ENCODE data around the gene ISG20.

The ISG20 gene

GRCh38 chr15:88704791-88705768 is 66.3 kb downstream of the ISG20 start:
- Histone ChIP-seq H3K9me2 (replicated peaks; ENCODE audit: control insufficient read depth, low read length) (no peaks in the 10 kb centered on the region), H3K4me1 (ENCODE audit: control insufficient read depth, low read length) (no peaks in the 10 kb centered on the region), H4K20me1 (ENCODE audit: control insufficient read depth, insufficient read depth, low read depth, low read length) (no peaks in the 10 kb centered on the region), H3F3A (ENCODE audit: control insufficient read depth, insufficient read depth) (no peaks in the 10 kb centered on the region), H3K9me3 (ENCODE audit: control insufficient read depth, insufficient read depth, low read length) (no peaks in the 10 kb centered on the region), H3K4me2 (ENCODE audit: low read length) (no peak overlapping the region), H3K27me3 (ENCODE audit: control insufficient read depth, low read length) (peaks cover 29% of the 10 kb centered on the region), H3K27ac (ENCODE audit: low read depth, low read length) (no peak overlapping the region), H3K36me3 (ENCODE audit: control insufficient read depth, low read length) (no peaks in the 10 kb centered on the region), H3K79me2 (ENCODE audit: control insufficient read depth, low read length) (no peaks in the 10 kb centered on the region), H3K4me3 (ENCODE audit: low read length) (no peak overlapping the region)
- no peak for TF ChIP-seq EZH2phosphoT487 (IDR thresholded peaks at IDR 0.05; ENCODE audit: borderline replicate concordance, low read length)
- TF ChIP-seq CTCF (IDR thresholded peaks at IDR 0.05; ENCODE audit: low read depth, low read length, poor library complexity, severe bottlenecking): no peak

- H3K4me2 ChIP-seq (ENCODE audit: low read length): no peak overlapping the region
- H3K36me3 ChIP-seq (ENCODE audit: control insufficient read depth, low read length): no peaks in the 10 kb centered on the region
- H3K9me2 ChIP-seq (replicated peaks; ENCODE audit: control insufficient read depth, low read length): no peaks in the 10 kb centered on the region
- no peaks in the 10 kb centered on the region for H4K20me1 ChIP-seq (ENCODE audit: control insufficient read depth, insufficient read depth, low read depth, low read length)
- no peaks in the 10 kb centered on the region for H3K4me1 ChIP-seq (ENCODE audit: control insufficient read depth, low read length)
- H3K27ac ChIP-seq (ENCODE audit: low read depth, low read length): no peak overlapping the region
- no peak for TF ChIP-seq CTCF (IDR thresholded peaks at IDR 0.05; ENCODE audit: low read depth, low read length, poor library complexity, severe bottlenecking)
- TF ChIP-seq EZH2phosphoT487 (IDR thresholded peaks at IDR 0.05; ENCODE audit: borderline replicate concordance, low read length): no peak
- no peaks in the 10 kb centered on the region for H3F3A ChIP-seq (ENCODE audit: control insufficient read depth, insufficient read depth)
- H3K27me3 ChIP-seq (ENCODE audit: control insufficient read depth, low read length): peaks cover 29% of the 10 kb centered on the region
- H3K9me3 ChIP-seq (ENCODE audit: control insufficient read depth, insufficient read depth, low read length): no peaks in the 10 kb centered on the region
- H3K79me2 ChIP-seq (ENCODE audit: control insufficient read depth, low read length): no peaks in the 10 kb centered on the region
- no peak overlapping the region for H3K4me3 ChIP-seq (ENCODE audit: low read length)
Observed at GRCh38 chr15:88705769-88706165, 67.0 kb downstream of the ISG20 start.
